ENCODE measurements around the gene ZNG1A. TPM values are rescaled to one million over a fixed set of nuclear protein-coding genes. Genes with fewer than 3 reads are reported as not detected.
"Not testable (repeated sequence)": the region's sequence is repeated elsewhere in the genome, so short reads cannot be mapped to it uniquely, and the experiment has no call there.

ZNG1A gene
- total RNA-seq, 2 experiments from 2014 or later = 32.8 to 33.5 TPM

DNA sequence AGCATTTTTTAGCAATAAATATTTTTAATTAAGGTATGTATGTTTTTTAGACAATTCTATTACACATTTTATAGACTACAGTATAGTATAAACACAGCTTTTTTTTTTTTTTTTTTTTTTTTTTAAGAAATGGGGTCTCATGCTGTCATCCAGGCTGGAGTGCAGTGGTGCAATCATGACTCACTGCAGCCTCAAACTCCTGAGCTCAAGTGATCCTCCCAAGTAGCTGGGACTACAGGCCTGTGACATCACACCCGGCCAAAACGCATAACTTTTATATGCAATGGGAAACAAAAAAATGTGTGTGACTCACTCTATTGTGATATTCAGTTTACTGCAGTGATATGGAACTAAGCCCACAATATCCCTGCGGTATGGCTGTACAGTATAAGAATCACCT, 9.1 kb downstream of the ZNG1A start:
- H3K4me1 Mint-ChIP-seq (ENCODE audit: low read depth); ATAC-seq; H3K9me3 Mint-ChIP-seq (ENCODE audit: insufficient read depth); H3K27ac Mint-ChIP-seq; H3K27me3 Mint-ChIP-seq (ENCODE audit: low read depth); H3K4me3 Mint-ChIP-seq; DNase-seq; H3K36me3 Mint-ChIP-seq (ENCODE audit: low read depth); POLR2A ChIA-PET; CTCF ChIA-PET: not testable (repeated sequence)

DNA sequence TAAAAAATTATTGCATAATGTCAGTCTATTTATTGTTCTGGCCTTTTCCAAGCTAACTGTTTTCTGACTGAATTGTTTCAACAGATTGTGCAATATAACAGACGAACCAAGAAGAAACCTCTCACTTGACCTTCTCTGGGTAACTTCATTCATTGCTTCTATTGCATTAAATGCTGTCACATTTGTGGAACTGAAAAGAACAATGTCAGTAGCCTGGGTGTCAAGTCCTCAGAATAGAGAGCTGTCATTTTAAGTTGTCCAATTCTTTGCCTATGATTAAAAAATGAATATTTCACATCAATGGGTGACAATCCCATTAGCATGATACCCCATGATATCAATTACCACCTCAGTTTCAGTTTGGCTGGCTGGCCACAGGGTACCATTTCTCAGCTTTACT, 19.0 kb downstream of the ZNG1A start:
- H3K27ac Mint-ChIP-seq; DNase-seq; ATAC-seq; H3K4me1 Mint-ChIP-seq (ENCODE audit: low read depth); H3K36me3 Mint-ChIP-seq (ENCODE audit: low read depth); POLR2A ChIA-PET; H3K27me3 Mint-ChIP-seq (ENCODE audit: low read depth); H3K9me3 Mint-ChIP-seq (ENCODE audit: insufficient read depth); H3K4me3 Mint-ChIP-seq; CTCF ChIA-PET: not testable (repeated sequence)

DNA sequence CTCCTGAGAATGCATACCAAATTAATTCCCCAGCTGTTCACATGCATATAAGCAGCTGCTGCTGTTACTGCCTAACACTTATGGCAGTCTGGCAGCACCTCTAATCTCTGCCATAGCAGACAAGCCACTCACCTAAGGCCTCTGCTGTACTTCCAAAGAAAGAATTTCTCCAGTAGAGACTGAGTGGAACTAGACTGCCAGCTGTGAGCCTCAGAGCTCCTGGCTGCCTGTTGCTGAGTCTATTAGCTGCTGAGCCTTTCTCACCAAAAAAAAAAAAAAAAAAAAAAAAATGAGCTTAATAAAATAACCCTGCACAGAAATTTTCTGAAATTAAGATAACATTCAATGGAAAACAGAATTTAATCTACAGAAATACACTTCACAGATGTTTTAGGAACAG, 27.7 kb downstream of the ZNG1A start:
- CTCF ChIA-PET, H3K27ac Mint-ChIP-seq: not testable (repeated sequence)

DNA sequence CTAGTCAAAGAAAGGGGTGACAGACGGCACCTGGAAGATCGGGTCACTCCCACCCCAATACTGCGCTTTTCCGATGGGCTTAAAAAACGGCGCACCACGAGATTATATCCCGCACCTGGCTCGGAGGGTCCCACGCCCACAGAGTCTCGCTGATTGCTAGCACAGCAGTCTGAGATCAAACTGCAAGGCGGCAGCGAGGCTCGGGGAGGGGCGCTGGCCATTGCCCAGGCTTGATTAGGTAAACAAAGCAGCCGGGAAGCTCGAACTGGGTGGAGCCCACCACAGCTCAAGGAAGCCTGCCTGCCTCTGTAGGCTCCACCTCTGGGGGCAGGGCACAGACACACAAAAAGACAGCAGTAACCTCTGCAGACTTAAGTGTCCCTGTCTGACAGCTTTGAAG, 39.0 kb downstream of the ZNG1A start:
- H3K4me3 Mint-ChIP-seq; POLR2A ChIA-PET; CTCF ChIA-PET; H3K36me3 Mint-ChIP-seq (ENCODE audit: low read depth); H3K4me1 Mint-ChIP-seq (ENCODE audit: low read depth); H3K9me3 Mint-ChIP-seq (ENCODE audit: insufficient read depth); H3K27ac Mint-ChIP-seq; DNase-seq; ATAC-seq; H3K27me3 Mint-ChIP-seq (ENCODE audit: low read depth): not testable (repeated sequence)

More for the DNA sequence above, 27.7 kb downstream of the ZNG1A start:
- H3K4me1 Mint-ChIP-seq (ENCODE audit: low read depth); H3K4me3 Mint-ChIP-seq; ATAC-seq; DNase-seq; H3K36me3 Mint-ChIP-seq (ENCODE audit: low read depth); POLR2A ChIA-PET; H3K27me3 Mint-ChIP-seq (ENCODE audit: low read depth); H3K9me3 Mint-ChIP-seq (ENCODE audit: insufficient read depth): not testable (repeated sequence)

DNA sequence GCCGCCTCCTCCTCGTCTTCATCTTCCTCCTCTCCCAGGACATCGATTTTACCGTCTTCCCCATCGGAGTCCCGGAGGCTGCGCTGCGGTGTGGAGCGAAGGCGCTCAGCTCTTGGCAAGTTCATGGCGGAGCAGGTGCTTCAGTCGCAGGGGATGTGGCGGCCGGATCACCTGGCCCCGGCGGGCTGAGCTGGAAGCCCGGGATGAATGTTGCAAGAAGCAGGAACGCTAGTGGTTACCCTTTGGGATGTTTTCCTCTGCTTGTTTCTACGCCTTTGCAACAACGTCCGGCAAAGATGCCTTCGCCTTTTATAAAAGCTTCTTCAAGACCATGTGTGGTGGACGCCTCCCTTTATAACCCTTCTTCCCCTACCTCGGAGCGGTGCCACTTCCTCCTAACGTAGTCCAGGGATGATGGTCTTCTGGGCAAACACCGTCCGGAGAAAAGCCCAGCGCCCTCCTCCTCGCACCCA, 60.8 kb downstream of the ZNG1A start, which contains the start of gene FOXD4:
Gene FOXD4, minus strand, starts transcription at position 423 of the 473 bp plus-strand sequence. Its CDS starts 298 bp downstream, at position 125.
- DNase-seq; H3K36me3 Mint-ChIP-seq (ENCODE audit: low read depth); H3K9me3 Mint-ChIP-seq (ENCODE audit: insufficient read depth); ATAC-seq; POLR2A ChIA-PET; CTCF ChIA-PET; H3K27ac Mint-ChIP-seq: not testable (repeated sequence)
- H3K4me3 Mint-ChIP-seq = peak within 1 kb of the TSS; percentile 36
- H3K4me1 Mint-ChIP-seq (ENCODE audit: low read depth) = peaks cover 25% of the 10 kb centered on the region
- peaks cover 25% of the 10 kb centered on the region for H3K27me3 Mint-ChIP-seq (ENCODE audit: low read depth)

DNA sequence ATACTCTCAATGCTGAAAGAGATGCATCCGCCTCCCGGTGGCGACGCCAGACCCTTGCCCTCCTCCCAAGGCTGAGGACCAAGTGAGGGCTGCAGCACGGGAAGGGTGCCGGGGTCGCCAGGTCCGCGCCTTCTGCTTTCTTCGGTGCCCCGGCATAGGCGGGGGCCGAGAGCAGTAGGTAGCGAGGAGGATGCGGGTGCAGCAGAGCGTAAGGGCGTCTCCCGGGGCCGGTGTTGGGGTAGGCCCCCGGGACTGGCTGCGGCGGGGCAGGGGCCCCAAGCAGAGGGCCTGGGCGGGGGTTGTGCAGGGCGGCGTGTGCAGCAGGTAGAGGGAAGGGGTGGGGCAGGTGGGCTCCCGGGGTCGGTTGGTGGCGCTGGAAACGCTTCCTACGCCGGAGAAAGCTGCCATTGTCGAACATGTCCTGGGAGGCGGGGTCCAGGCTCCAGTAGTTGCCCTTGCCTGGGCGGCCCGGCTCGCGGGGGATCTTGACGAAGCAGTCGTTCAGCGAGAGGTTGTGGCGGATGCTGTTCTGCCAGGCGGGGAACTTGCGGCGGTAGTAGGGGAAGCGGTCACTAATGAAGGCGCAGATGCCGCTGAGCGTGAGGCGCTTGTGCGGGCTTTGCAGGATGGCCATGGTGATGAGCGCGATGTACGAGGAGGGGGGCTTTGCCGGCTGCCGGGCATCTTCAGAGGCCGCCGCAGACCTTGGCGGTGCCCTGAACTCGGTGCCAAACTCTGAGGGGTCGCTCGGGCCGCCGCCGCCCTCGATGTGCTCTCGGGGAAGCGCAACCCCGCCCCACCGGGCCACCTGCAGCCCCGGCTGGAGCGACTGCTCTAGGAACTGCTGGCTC, 61.5 kb downstream of the ZNG1A start:
- H3K9me3 Mint-ChIP-seq (ENCODE audit: insufficient read depth); H3K36me3 Mint-ChIP-seq (ENCODE audit: low read depth); CTCF ChIA-PET; ATAC-seq; POLR2A ChIA-PET; H3K27ac Mint-ChIP-seq: not testable (repeated sequence)
- peaks cover 31% of the 10 kb centered on the region for H3K27me3 Mint-ChIP-seq (ENCODE audit: low read depth)
- peak overlapping the region; percentile 36 for H3K4me3 Mint-ChIP-seq
- peak; percentile 54 for DNase-seq
- H3K4me1 Mint-ChIP-seq (ENCODE audit: low read depth) = peaks cover 27% of the 10 kb centered on the region

- DNase-seq; H3K36me3 Mint-ChIP-seq (ENCODE audit: low read depth); H3K9me3 Mint-ChIP-seq (ENCODE audit: insufficient read depth); H3K27ac Mint-ChIP-seq; CTCF ChIA-PET; ATAC-seq; POLR2A ChIA-PET: not testable (repeated sequence)
- H3K27me3 Mint-ChIP-seq (ENCODE audit: low read depth) = peaks cover 34% of the 10 kb centered on the region
- peak overlapping the region; percentile 36 for H3K4me3 Mint-ChIP-seq
- peaks cover 27% of the 10 kb centered on the region for H3K4me1 Mint-ChIP-seq (ENCODE audit: low read depth)
These were observed 62.4 kb downstream of the ZNG1A start for GRCh38 chr9:116239-117077.

DNA sequence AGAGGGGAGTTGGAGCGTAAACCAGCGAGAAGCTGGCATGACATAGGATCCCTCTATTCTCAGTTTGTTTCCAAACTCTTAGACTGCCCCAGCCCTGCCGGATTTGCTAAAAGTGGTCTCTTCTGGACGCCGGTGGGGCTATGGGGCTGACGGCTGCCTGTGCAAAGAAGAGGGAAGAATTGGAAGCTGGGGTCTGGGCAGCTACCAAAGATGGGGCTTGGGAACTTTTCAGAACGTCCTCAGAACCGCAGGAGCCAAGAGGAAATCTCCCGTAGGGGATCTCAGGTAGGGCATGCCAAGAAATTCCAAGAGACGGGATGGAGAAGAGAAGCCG, 63.8 kb downstream of the ZNG1A start:
- DNase-seq; H3K9me3 Mint-ChIP-seq (ENCODE audit: insufficient read depth); CTCF ChIA-PET; POLR2A ChIA-PET; H3K36me3 Mint-ChIP-seq (ENCODE audit: low read depth); ATAC-seq; H3K27ac Mint-ChIP-seq: not testable (repeated sequence)
- H3K27me3 Mint-ChIP-seq (ENCODE audit: low read depth) = peaks cover 34% of the 10 kb centered on the region
- H3K4me1 Mint-ChIP-seq (ENCODE audit: low read depth) = peaks cover 27% of the 10 kb centered on the region
- H3K4me3 Mint-ChIP-seq = peak overlapping the region; percentile 48

DNA sequence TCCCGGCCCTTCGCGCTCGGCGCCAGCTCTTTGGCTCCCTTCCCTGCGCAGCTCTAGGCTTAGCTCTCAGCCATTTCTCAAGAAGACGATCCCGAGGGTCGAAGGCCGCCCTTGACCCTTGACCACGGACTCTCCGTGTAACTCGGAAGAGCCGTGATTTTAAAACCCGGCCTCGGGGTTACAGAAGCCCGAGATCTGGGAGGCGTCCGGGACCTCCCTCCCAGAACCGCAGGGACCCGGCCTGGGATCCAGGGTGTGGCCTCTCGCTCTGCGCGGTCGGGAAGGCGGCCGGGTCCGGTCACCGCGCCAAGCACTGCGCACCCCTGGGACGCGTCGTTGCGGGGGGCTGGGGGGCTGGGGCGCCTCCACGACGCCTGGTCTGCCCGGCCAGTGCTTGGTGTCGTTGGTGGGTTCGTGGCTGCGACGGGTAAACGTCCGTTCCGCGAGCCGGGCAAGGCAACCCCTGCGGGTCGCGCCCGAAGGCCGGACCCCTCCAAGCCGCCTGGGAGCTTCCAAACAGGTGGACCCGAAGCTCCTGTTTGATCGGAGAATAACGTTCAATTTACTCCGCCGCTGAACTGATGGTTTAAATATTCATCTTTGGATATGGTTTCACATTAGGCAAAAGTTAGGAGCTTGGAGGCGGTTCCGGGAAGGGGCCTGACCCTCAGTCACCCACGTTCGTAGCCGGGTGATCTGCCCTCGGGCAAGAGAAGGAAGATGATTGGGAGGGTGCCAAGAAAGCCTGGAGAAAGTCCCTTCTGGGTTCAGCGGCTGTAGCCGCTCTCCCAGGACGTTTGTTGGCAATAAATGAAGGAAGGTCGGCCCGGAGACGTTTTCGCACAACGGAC, 64.4 kb downstream of the ZNG1A start:
- H3K27me3 Mint-ChIP-seq (ENCODE audit: low read depth) = peaks cover 38% of the 10 kb centered on the region
- H3K9me3 Mint-ChIP-seq (ENCODE audit: insufficient read depth); CTCF ChIA-PET; POLR2A ChIA-PET; DNase-seq; H3K36me3 Mint-ChIP-seq (ENCODE audit: low read depth): not testable (repeated sequence)
- H3K4me3 Mint-ChIP-seq = peak overlapping the region; percentile 69
- peak overlapping the region; percentile 22 for H3K27ac Mint-ChIP-seq
- peaks cover 27% of the 10 kb centered on the region for H3K4me1 Mint-ChIP-seq (ENCODE audit: low read depth)
- ATAC-seq = peak; percentile 45

GRCh38 chr9:113468-114266, 65.2 kb downstream of the ZNG1A start:
- POLR2A ChIA-PET; CTCF ChIA-PET; H3K9me3 Mint-ChIP-seq (ENCODE audit: insufficient read depth); H3K27ac Mint-ChIP-seq; DNase-seq; H3K36me3 Mint-ChIP-seq (ENCODE audit: low read depth): not testable (repeated sequence)
- peaks cover 42% of the 10 kb centered on the region for H3K27me3 Mint-ChIP-seq (ENCODE audit: low read depth)
- peaks cover 27% of the 10 kb centered on the region for H3K4me1 Mint-ChIP-seq (ENCODE audit: low read depth)
- H3K4me3 Mint-ChIP-seq = peak overlapping the region; percentile 69
- ATAC-seq = peak; percentile 67

Measured in activated CD8-positive, alpha-beta T cell treated with anti-CD3 and anti-CD28 coated beads, Interleukin-2, amount 10 ng/mL, durations not matched to agents 7 days and 5 days (primary cell).